HG03469 (cell line): ENCODE data around the gene NBAS.
"Not testable (repeated sequence)": the region's sequence is repeated elsewhere in the genome, so short reads cannot be mapped to it uniquely, and the experiment has no call there.

Source experiments
- ATAC-seq: cut with Tn5 transposase; IDR thresholded peaks from one replicate; pipeline ENCODE4 v1.9.1; 2021; ENCODE audit warnings: mild to moderate bottlenecking, moderate library complexity, moderate number of reproducible peaks; ENCODE audit not compliant: unreplicated experiment

Gene NBAS

DNA sequence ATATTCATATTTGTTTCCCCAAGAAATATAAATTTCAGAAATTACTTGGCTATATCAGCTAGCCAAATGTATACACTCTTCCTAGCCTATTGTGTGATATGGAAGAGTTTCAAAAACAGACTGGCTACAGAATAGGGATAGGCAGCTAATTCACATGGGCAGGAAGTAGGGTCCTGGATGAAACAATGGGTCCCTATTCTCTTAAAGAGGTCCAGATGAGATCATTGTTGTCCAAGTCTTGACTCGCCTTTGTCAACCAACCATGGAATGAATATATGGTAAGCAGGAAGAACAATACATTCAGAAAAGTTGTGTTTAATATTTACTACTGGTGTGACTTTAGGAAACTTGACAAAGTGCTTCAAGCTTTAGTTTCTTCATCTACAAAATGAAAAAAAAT lies 319.9 kb downstream of the NBAS start:
- no peak for ATAC-seq

DNA sequence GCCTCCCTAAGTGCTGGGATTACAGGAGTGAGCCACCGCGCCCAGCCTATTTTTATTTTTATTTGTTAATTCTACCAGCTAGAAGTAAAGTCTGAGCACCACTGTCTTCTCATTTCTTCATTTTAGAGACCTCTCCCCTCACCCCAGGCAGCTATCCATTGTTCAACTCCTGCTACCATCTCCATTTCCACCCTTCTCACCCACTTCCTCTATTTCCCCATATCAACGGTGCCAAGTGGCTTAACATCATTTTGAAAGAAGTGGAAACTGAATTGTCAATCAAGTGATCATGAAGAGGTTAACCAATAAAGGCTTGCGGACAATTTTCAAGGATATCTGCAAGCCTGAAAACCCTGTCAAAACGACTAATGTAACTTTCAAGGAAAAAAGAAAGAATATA lies 323.1 kb downstream of the NBAS start:
- no peak for ATAC-seq

DNA sequence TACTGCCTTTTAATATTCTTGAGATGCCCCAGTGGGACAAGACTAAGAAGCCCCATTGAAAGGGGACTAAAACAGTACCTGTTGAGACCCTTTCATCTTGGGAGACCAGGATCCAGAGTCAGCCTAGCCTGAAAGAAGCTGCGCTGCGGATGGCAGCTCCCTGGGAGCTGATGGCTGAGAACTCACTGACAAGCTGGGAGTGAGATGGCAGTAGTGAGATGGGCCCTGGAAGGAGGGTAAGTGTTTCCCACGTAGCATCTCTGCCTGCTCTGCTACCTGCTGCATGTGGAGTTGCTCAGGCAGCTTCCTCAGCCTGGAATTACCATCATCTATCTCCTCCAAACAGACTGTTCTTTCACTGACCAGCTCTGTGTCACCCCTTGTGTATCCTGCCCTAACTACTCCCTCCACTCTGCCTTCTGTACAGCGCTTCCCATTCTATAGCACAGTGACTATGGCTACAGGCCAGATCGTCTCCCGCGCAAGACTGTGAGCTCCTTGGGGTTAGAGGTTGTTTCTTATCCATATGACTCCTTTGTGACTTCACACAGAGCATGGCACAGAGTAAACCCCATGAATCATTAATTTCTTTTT lies 330.4 kb downstream of the NBAS start:
- no peak for ATAC-seq

DNA sequence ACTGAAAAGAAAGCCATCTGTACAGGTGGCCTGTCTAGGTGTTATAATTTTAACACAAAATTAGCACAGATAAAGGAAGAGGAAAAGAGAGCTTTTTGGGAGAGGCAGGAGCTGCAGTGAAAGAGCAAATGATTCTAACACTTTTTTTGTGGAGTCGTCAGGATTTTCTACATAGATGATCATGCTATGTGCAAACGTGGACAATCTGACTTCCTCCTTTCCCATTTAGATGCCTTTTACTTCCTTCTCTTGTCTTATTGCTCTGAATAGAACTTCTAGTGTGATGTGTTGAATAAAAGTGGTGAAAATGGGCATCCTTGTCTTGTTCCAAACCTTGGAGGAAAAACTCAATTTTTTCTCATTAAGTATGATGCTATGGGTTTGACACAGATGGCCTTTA lies 334.5 kb downstream of the NBAS start:
- ATAC-seq: no peak

DNA sequence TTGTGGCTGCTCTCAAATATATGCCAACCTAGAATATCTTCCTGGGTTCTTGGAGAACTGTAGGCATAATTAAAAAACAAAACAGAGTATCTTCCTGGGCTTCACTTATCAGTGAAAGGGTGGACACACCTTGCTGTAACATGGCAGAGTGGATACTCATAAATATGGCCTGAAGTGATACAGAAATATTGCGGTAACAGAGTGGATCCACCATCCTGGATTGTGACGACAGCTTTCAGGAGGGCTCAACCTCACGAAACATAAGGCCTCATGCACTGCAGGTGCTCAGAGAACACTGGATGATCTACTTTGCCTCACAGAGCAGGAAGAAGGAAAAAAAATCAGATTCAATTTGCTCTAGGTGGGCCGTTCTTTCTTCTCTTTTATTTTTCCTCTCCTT lies 336.0 kb downstream of the NBAS start:
- ATAC-seq: no peak

DNA sequence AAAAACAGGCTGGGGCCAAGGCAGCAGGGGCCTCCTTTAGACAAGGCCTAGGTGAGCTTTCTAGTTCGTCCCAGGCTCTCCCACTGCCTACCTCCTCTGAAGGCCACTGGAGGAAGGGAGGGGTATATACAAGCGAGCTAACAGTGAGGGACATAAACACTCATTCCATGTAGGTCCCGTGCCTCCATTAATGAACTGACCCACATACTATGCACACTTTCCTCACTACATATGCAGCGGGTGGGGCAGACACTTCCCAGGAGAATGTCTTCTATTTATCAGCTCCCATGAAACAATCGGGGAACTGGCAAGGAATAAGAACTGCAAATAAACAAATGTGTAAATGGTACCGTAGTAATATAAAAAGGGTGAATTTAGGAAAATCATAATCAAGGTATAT lies 336.5 kb downstream of the NBAS start:
- ATAC-seq: no peak

DNA sequence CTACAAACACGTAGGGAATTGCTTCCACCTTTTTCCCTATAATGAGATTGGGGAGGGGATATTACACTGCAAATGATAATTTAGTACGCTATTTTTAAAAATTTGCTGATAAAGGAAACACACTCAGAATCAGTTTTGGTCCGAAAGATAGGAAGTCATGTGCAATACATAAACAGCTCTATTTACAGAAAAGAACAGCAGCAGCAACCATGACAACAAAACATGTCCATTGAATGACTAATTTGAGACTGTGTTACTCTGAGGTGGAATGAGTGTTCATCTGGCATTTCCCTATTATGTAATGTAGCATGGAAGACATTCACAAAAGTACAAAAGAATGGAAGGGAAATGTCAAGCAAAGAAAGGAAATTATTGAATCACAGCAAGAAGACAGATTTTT lies 337.2 kb downstream of the NBAS start:
- no peak for ATAC-seq

DNA sequence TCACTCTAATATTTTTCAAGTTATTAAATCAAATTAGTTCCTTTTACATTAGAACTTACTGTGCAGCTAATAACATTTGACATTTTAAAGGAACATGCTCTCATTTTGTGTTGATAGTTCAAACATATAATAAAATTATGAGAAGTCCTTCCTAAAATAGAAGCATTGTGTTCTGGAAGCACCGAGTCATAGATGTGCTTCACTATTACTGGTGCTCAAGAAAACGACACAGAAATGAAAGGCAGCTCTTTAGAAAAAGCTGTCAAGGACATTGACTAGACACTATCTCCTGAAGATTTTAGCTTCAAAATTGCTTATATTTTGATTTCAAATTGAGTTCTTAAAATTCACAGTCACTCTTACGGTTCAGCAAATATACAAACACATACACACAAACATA lies 338.3 kb downstream of the NBAS start:
- no peak for ATAC-seq

DNA sequence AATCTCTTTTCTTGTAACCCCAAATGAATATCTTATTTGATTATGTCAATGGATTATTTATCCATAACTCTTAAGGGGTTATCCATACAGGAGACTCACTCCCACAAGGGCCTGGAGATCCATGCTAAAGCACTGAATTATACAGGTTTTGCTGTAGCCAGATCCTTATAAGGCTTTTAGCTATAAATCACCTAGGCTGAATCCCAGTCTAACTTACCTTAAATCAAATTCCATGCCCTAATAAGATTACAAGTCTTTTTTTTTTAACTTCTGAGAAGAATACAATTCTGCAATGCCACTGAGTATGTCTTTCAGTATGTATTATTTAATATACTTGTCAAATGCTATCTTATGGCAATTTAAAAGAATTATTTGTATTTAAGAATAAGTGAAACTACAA lies 340.5 kb downstream of the NBAS start:
- no peak for ATAC-seq

DNA sequence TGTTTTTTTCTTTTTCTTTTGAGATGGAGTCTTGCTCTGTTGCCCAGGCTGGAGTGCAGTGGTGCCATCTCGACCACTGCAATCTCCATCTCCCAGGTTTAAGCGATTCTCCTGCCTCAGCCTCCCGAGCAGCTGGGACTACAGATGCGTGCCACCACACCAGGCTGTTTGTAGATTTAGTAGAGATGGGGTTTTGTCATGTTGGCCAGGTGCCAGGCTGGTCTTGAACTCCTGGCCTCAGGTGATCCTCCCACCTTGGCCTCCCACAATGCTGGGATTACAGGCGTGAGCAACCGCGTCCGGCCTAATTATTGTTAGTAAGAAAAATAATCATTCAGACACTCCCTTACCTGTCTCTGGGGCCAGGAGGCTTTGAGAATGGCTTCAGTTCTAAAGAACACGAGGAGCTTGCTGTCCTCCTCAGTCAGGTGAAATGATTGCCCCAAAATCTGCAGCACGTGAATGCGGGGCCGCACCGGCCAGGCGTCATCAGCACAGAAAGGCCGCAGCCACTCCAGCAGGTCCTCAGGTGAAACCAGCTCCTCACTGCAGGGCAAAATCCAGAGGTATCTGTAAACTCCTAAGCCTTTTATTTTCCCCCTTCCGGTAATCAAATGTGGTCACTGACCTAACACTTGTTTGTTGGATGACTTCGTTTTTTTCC lies 342.6 kb downstream of the NBAS start:
- ATAC-seq: no peak

DNA sequence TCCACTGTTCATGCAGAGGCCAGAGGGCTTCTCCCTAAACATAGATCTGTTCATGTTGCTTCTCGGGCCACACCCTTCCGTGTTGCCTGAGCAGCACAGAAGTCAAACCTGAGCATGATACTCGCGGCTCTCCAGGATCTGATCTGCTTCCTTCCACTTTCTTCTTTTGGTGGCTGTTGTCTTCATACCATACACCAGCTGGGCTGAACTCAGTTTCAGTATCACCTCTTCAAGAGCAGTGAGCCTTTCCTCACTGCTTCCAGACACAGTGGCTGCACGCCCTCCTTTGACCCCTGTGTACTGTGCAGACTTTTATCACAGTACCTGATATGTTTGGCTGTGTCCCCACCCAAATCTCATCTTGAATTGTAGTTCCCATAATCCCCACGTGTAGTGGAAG lies 348.9 kb downstream of the NBAS start:
- no peak for ATAC-seq

DNA sequence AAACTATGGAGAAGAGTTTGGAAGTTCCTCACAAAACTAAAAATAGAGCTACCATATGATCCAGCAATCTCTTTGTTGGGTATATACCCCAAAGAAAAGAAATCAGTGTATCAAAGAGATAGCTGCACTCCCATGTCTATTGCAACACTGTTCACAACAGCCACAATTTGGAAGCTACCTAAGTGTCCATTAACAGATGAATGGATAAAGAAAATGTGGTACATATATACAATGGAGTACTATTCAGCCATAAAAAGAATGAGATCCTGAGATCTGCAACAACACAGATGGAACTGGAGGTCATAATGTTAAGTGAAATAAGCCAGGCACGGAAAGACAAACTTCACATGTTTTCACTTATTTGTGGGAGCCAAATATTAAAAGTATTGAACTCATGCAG lies 350.6 kb downstream of the NBAS start:
- ATAC-seq: not testable (repeated sequence)

DNA sequence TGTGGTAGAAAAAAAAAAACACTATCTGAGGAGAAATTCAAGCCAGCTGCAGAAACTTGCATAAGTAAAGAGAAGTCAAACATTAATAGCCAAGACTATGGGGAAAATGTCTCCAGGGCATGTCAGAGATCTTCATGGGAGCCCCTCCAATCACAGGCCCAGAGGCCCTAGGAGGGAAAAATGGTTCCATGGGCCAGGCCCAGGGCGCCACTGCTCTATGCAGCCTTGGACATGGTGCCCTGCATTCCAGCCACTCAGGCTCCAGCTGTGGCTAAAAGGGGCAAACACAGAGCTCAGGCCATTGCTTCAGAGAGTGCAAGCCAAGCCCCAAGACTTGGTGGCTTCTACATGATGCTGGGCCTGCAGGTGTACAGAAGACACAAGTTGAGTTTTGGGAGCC lies 354.7 kb downstream of the NBAS start:
- ATAC-seq: no peak

DNA sequence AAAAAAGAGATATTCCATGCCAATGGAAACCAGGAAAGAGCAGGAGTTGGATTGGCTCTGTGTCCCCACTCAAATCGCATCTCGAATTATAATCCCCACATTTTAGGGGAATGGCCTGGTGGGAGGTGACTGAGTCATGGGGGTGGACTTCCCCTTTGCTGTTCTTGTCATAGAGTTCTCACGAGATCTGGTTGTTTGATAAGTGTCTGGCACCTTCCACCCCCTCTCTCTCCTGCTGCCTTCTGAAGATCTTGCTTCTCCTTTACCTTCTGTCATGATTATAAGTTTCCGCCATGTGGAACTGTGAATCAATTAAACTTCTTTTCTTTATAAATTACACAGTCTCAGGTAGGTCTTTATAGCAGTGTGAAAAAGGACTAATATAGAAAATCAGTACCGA lies 355.6 kb downstream of the NBAS start:
- no peak for ATAC-seq

DNA sequence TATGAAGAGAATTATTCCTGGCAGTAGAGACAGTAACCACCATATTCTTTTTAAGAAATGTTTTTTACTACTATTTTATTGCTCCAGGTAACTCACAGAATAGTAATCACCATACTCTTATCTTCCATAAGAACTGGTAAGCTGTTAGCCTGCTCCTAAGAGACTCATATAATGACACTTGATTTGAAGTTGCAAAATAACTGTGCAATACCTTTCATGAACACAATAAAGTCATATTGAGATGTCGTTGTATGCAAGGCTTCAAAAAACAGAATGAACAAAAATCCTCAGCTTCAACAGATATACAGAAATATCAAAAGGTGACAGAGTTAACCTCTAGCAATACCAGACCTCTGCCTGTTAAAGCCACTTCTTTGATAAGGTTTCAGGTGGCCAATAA lies 360.1 kb downstream of the NBAS start:
- no peak for ATAC-seq

DNA sequence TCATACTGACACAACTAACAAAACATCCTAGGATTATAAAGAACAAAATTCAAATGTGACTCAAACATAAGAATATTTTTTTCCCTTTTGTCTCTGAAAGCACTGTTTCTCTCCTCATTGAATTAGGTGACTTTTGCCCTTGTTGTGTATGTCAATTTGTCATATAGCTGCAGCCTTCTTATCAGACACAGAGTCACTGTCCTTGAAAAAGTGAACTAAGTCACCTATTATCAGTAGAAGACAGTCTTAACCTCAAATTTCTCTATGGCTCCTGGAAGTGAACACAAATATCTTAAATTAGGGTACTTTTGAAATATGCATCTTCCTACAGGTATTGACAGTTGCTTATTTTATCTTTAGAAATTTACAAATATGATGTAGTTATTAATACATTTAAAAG lies 360.6 kb downstream of the NBAS start:
- no peak for ATAC-seq

DNA sequence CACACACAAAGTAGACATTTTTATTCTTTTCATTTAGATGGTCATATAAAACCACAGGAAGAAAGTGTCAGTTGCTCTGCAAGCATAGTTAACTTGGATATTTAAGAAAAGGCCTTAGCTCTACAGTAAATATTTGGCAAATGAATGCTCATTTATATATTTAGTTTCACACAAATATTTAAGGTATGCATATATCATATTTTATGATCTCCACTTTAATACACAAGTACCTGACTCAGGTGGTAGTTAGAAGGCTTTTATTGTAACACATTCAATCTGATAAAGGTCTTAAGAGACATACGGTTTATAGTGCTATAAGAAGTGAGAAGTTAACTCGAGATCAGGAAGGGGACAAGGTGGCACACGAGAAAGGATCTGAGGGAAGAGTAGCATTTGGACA lies 363.1 kb downstream of the NBAS start:
- ATAC-seq: no peak

DNA sequence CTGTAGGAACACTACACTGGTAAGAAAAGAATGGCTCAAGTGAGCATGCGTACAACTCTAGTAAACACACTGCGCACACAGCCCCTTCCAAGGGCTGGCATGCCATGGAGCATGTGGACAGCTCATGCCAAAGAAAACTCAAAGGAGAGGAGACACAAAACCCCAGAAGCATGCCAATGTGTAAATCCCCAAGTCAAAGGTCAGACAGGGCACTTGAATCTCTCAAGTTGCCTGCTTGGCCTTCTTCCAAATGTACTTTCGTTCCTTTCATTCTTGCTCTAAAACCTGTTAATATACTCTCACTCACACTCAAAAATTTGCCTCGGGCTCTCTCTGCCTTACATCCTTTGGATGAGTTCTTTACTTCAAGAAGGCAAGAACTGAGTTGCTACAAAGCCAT lies 365.3 kb downstream of the NBAS start:
- ATAC-seq: no peak

DNA sequence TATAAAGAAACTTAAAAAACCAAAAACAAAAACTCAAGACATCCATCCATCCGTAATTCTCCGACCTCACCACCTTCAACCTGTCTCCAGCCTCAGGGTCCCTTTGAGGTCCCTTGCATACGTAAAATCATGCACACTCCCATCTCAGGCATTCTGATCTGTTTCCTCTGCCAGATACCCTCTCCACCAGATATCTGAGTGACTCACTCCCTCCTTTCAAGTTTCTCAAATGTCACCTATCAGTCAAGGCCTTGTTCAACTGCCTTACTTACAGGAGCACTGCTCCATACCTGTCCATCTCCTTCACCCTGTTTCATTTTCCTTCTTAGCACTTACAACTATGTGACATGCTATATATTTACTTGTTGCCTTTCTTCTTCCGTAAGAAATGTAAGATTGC lies 369.3 kb downstream of the NBAS start:
- ATAC-seq: no peak

DNA sequence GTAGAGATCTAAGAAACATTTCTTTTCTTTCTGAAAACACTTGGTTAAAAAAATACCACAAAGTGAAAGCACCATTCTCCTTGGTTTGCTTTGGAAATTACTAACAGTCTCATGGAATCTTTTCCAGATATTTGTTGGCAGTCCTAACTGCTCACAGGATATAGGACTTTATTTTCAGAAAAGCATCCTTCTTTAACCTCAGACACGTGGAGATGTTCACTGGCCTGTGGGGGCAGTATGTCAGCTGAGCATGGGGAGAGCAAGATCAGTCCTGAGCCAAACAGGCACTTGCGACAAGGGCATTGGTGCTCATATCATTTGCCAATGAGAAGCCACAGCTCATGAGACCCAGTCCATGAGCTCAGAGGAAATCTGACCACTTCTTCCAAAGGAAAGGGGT lies 371.9 kb downstream of the NBAS start:
- ATAC-seq: no peak

DNA sequence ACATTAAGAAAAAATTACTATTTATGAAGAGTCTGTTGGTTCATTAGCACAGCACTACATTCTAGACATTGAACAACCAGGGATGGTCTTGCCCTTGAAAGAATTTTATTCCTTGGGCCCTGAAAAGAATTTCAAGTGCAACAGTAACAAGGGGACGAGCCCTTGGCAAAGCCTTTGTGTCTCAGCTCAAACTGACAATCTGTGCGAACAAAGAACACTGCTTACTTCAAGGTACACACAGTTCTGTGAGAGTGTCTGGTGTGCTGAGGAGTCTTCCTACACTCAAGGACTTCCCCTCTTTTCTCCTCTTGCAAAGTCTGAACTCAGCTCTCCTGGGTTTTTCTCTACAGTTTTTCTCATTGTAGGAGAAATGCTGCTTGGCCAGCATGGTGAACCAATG lies 373.4 kb downstream of the NBAS start:
- ATAC-seq: no peak

DNA sequence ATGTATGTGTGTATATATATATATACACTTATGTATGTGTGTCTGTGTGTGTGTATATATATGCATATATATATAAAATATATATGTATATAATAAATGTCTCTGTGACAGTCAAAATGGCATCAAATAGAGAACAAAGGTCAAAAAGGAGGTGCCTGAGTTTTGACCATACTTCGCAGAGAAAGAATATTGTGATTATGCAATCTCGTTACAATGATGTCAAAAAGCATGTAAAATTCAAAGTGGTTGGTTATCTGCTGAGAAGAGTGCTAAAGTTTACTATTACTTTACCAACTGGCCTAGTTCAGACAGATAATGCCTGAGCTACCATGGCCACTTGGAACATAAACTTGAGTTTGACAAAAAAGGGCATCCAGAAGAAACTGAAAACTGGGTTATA lies 375.0 kb downstream of the NBAS start:
- ATAC-seq: no peak

DNA sequence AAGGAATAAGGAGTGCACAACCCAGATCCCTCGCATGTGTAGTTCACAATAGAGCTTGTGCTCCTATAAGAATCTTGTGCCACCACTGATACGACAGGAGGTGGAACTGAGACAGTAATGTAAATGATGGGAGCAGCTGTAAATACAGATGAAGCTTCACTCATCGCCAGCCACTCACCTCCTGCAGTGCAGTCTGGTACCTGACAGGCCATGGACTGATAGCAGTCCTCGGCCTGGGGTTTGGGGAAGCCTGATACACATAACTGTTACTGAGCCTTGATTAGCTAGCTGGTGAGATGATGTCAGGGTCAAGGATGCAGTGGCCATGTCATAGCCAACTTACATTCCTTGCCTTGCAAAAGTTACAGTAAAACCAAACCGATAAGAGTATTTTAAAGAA lies 376.6 kb downstream of the NBAS start:
- no peak for ATAC-seq
